HG02610 (cell line): ENCODE results near the gene SNAPC5.
"Not testable (repeated sequence)": the region's sequence is repeated elsewhere in the genome, so short reads cannot be mapped to it uniquely, and the experiment has no call there.

Experiments
- ATAC-seq: cut with Tn5 transposase; IDR thresholded peaks from one replicate; pipeline ENCODE4 v1.9.1; 2021; ENCODE audit warnings: mild to moderate bottlenecking, moderate library complexity; ENCODE audit not compliant: unreplicated experiment

Gene SNAPC5

GRCh38 chr15:66461294-66461693, 36.3 kb downstream of the SNAPC5 start:
- ATAC-seq: not testable (repeated sequence)

DNA sequence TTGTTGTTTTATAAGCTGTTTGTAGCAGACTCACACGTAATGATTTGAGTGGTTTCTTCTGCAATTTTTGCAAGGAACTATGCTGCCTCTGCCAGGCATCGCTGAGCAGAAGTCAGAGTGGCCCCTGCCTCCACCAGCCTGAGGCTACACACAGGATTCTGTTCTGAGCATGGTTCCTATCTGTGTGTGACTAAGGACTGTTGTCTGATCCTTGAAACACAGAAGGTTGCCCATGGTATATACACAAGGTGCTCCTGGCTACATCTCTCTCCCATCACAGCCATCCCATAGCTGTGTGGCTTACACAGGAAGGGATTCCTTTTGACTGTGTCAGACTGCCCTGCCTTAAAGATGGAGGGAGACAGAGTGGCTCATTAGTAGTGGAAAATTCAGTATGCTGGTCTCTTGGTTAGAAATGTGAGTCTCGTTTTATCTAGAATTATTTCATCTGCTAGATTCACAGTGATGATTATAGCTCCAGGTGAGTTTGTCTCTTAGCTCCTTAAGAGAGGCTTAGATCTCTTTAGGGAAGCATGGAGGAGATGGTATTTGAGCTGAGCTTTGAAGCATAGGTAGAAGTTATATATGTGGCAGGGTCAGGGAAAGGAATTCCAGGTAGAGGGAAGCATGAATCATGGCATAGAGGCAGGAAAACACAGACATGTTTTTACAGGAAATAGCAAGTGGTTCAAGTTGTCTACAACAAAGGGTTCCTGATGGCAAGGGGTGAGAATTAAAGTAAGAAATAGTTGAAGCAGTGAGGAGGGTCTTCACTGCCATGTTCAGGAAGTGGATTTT, 37.5 kb downstream of the SNAPC5 start:
- ATAC-seq: no peak

DNA sequence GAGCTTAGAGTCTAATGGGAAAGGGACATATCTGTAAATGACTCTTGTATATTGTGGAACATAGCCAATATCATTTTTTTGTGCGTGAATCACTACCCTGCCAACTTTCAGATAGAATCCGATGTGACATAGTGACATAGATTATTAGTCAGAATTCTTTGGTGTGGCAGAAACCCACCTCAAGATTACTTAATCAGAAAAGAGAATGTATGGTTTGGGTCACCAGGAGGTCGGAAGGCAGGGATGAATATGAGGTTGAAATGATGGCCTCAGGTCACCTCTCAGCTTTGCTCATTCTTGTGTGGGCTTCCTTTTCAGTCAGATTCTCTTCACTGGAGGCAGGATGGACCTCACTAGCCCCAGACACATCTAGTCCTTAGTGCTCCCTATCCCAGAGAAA, 41.4 kb downstream of the SNAPC5 start:
- ATAC-seq: no peak

GRCh38 chr15:66454143-66454542, 43.4 kb downstream of the SNAPC5 start:
- ATAC-seq: no peak

- ATAC-seq: no peak
Measured at GRCh38 chr15:66452971-66453580, 44.5 kb downstream of the SNAPC5 start.

- no peak for ATAC-seq
Measured at GRCh38 chr15:66452420-66452819, 45.1 kb downstream of the SNAPC5 start.
